ENCODE results near the gene ZNF394.
A peak's percentile ranks its signal among the peaks of the same experiment; 100 is the strongest.

The ZNF394 gene

GRCh38 chr7:99490878-99491277 lies 9.2 kb downstream of the ZNF394 start:
- DNase-seq: no peak

GRCh38 chr7:99489235-99489634 lies 10.8 kb downstream of the ZNF394 start:
- DNase-seq: no peak

GRCh38 chr7:99485094-99485493 lies 15.0 kb downstream of the ZNF394 start:
- no peak for DNase-seq

GRCh38 chr7:99478464-99479440 lies 21.3 kb downstream of the ZNF394 start:
- no peak for DNase-seq

GRCh38 chr7:99476107-99476506 lies 24.0 kb downstream of the ZNF394 start:
- DNase-seq: no peak

GRCh38 chr7:99473315-99473596 lies 26.8 kb downstream of the ZNF394 start:
- no peak for DNase-seq

- peak; percentile 94 for DNase-seq
These were observed 27.3 kb downstream of the ZNF394 start, which contains the start of gene ZNF789 for GRCh38 chr7:99472561-99473314. Gene ZNF789 (plus strand): TSS chr7:99472890. CDS start chr7:99476457, 3,567 bp downstream.

- no peak for DNase-seq
These were observed 30.6 kb downstream of the ZNF394 start for GRCh38 chr7:99469381-99470065.

GRCh38 chr7:99468336-99468918 lies 31.7 kb downstream of the ZNF394 start:
- no peak for DNase-seq

GRCh38 chr7:99465421-99465768 lies 34.7 kb downstream of the ZNF394 start:
- DNase-seq: no peak

DNA sequence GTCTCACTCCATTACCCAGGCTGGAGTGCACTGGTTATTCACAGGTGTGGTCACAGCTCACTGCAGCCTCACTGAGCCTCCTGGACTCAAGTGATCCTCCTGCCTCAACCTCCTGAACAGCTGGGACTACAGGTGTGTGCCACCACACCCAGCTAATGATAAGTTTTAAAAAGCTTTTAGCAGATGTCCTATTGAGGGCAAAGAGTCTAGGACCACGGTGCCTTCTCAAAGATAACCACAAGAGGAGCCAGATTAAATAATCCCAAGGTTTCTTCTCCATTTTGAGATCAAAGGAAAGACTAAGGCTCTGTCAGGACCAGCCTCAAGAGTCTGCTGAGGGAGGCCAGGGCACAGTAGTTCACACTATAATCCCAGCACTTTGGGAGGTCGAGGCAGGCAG lies 38.9 kb downstream of the ZNF394 start:
- DNase-seq: no peak

GRCh38 chr7:99460651-99461050 lies 39.4 kb downstream of the ZNF394 start:
- no peak for DNase-seq

DNA sequence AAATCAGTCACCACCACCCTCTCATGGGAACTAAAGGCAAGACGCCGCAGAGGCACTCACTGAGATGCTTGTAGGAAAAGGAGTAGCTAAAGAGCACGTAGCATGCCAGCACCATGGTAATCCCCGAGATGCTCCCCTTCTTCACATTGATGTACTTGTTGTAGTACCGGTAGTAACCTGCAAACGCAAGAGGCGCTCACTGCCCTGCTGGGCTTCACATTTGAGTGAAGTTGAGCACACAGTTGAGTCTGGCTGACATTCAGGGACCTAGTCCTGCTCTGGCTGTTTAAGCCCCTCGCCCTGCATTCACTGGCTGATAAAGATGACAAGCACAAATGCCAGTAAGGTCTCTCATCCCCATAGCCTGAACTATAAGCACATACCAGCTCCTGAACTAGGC lies 41.0 kb downstream of the ZNF394 start:
- DNase-seq: no peak

DNA sequence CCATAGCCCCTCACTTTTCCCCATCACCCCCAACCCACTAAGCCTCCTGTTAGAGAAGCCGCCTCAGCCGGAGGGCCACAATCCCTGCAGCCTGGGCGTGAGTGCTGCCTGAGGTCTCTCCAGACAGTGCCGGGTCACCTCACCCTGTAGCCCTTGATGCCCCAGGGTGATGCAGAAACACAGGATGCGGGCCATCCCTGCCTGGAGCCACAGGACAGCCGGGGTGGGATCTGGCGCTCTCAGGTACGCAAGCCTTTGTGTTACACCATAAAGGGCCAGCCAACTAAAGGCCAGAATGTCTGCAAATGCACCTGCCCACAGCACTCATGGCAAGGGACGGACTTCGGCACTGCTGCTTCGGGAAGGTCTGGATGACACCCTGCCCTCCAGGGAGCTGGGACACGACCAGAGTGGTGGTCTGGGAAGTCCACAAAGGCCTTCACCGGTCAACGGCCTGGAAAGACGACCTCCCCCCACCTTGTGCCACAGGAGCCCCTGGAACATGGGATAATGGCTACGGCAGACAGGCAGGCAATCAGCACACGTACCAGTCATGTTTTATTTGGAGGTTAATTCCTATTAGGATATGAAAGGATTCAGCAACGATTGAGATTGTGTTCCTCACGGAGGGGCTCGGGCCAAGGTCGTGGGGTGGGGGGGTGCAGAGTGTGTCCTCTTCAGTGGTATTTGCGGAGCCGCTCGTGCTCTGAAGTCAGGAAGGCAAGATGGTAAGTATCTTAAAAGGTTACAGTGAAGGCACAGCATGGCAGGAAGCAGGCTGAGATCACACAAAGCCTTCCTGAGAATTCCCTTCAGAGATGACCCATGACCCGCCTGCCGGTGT lies 42.2 kb downstream of the ZNF394 start:
- no peak for DNase-seq

- DNase-seq: no peak
These were observed 42.9 kb downstream of the ZNF394 start for GRCh38 chr7:99457050-99457649.

DNA sequence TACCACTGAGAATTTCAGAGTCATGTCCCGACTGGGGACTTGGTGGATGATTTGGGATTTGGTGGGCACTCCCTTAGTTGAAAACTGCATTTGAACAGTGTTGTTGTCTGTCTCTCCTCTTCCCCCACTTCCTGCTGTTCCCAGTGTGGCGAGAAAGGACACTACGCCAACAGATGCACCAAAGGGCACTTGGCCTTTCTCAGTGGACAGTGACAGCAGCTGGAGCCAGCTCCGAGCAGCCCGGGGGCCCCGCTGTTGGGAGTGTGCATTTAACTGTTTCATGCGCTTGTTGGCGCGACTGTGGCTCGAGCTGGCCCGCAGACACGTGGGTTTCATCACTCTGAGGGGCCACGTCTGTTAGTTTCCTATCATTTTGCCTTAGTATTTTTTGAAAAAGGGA lies 43.8 kb downstream of the ZNF394 start:
- DNase-seq: no peak

GRCh38 chr7:99455874-99456273 lies 44.2 kb downstream of the ZNF394 start:
- no peak for DNase-seq

- DNase-seq: no peak
These were observed 47.0 kb downstream of the ZNF394 start for GRCh38 chr7:99453105-99453504.

GRCh38 chr7:99452541-99452940 lies 47.5 kb downstream of the ZNF394 start:
- no peak for DNase-seq

DNA sequence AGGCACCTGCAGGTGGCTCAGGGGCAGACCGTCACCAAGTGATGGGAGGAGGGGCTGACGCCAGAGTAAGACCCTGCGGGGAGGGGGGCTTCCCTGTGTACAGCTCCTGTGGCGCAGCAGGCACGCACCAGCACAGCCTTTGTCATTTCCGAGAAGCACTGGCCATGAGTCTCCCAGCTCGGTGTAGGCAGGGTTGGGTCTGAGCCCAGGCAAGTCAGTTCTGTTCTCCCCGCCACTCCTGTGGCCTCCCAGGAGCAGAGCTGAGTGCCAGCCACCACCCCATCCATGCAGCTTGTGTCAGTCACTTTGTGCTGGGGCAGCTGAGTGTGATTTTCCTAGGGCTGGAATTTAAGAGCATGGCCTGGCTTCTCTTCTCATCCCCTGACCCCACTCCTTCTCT lies 48.1 kb downstream of the ZNF394 start:
- DNase-seq: no peak

DNA sequence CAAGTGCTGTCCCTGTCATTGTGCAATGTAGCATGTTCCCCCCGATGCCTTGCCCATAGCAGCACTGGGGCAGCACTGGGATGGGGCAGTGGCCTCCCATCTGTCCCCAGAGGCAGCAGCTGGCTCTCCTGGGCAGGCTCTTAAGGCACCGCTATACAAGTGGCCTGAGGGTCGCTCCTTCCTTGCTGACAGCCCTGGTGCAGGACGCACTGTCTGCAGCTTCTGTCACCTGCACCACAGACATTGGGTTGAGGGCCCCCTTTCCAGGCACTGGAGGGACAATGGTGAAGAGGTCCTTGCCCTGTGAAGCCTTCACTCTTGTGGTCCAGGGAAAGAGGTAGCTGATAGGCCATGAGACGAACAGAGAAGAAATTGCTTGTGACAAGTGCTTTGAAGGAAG lies 50.8 kb downstream of the ZNF394 start:
- no peak for DNase-seq

- DNase-seq: no peak
These were observed 51.2 kb downstream of the ZNF394 start for GRCh38 chr7:99448855-99449254.

All from activated T-cell treated with anti-CD3 and anti-CD28 coated beads for 4 hours (primary cell).